Caki2 (cell line): ENCODE measurements around the gene H2BK1. TPM values are rescaled to one million over a fixed set of nuclear protein-coding genes. Genes with fewer than 3 reads are reported as not detected.

Experiments used
- DNase-seq: peaks from one replicate; pipeline ENCODE4 v3.0.0-alpha.2; 2015; ENCODE audit warnings: low read depth
- in situ Hi-C: cut with HindIII; loops from 2 replicates; pipeline ENCODE4 v1.10.0; 2016; ENCODE audit warnings: low sequenced_read_pairs, low pct_unique_long_range_greater_than_20kb, mixed read lengths
- total RNA-seq: library from RNA; depleted of rRNA; stranded (reverse); fragments of >200 nt; shearing (Covaris generic); gene quantifications from 2 replicates; pipeline ENCODE4 v1.2.3, GENCODE V29; 2014; ENCODE audit warnings: low replicate concordance

H2BK1 gene
- total RNA-seq, 1 experiment from 2014 or later, result not detected

- no peak for DNase-seq
- in situ Hi-C loops, result no loop called here
Measured at GRCh38 chr7:151237244-151238189, 27.2 kb upstream of the H2BK1 start.

DNA sequence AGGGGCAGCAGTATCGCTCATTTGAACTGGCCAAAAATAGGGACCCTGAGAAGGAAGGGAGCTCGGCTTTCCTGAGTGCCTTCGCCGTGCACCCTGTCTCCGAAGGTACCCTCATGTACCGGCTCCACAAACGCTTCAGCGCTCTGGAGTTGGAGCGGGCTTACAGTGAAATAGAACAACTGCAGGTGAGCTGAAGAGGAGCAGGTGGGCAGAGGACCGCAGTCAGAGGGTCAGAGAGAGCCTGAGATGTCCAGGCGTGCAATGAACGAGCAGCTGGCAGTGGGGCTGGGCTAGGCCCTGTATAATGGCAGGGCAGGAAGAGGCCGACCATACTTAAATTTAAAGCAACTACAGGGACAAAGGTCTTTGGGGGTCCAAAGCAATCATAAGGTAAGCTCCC lies 26.1 kb upstream of the H2BK1 start:
- in situ Hi-C loops, result no loop called here
- no peak for DNase-seq

GRCh38 chr7:151235091-151235787 lies 25.0 kb upstream of the H2BK1 start:
- DNase-seq, result no peak
- in situ Hi-C loops, result no loop called here

DNA sequence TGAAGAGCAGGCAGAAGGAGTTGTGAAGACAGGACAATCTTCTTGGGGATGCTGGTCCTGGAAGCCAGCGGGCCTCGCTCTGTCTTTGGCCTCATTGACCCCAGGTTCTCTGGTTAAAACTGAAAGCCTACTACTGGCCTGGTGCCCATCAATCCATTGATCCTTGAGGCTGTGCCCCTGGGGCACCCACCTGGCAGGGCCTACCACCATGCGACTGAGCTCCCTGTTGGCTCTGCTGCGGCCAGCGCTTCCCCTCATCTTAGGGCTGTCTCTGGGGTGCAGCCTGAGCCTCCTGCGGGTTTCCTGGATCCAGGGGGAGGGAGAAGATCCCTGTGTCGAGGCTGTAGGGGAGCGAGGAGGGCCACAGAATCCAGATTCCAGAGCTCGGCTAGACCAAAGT lies 23.5 kb upstream of the H2BK1 start:
- in situ Hi-C loops, result no loop called here

DNA sequence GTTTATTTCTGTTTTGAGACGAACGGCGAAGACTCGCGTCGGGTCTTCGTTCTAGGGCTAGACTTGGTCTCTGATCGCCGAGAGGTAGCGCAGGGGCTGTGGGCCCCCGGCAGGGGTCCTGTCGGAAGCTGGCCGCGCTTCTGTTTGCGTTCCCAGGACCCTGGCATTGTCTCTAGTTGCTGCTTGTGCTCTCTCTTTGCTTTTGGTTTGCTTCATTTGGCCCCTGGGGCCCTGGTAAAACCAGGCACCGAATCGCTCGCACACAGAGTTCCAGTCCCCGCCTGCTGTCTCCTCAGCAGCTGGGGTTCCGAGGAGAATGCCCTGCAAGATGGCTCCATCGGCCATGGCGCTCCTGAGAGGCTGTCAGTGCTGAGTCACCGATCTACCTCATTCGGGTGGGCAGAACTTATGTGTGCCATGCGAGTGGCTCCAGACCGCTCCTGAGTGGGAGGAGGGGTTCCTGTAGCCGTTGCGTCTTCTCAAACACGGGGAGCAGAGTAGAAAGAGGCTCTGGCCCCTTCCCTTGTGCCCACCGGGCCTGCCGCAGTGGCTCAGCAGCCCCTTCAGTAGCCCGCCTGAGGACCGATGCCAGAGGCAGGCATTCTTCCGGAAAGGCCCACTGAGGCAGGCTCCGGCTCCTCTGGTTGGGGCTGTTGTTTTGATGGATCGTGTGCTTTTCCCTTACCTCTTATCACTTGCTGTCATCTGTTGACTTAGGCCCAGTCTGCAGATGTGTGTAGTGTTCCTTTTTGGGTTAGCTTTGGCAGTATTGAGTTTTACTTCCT lies 22.8 kb upstream of the H2BK1 start:
- DNase-seq, result peak; percentile 69
- in situ Hi-C loops, result no loop called here

More for the DNA sequence above, 23.5 kb upstream of the H2BK1 start:
- no peak for DNase-seq

DNA sequence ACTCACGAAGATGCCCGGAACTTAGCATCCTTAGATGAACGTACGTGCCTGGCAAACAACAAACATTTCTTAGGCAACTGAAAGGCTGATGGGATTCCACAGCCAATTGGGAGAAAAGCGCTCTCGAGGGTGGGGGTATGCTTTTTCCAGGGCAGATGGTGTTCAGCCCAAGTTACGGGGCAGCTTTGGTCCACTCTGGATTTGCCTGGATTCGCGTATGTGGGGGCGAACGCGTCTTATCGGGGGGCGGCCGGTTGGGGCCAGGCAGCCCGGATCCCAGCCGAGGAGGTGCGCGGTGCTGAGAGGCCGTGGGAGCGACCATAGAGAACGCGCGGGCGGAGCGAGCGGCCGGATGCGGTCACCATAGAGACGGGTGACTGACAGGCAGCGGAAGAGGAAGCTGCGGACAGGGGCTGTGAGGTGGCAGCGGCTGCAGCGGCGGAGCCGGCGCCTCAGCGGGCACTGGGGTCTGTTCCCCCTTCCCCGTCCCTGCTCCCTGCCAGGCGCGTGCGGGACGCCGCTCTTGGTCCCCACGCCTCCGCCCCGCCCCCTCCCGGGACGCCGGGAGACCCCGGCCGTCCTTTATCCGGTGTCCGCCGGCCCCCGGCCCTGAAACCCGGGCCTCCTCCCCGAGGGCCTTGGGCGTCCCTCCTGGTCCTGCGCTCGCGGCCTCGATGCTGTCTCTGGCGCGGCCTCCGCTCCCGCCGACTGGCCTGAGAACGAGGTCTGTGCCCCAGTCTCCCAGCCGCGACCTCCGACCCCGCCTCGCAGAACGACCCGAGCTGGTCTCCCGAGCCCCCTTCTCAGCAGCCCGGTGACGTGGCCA lies 22.0 kb upstream of the H2BK1 start, which contains the start of gene CHPF2:
CHPF2 (plus strand) TSS at position 393 of the 826 bp plus-strand sequence. CDS start 1,529 bp downstream, outside the sequence.
- DNase-seq, result peak; percentile 69
- in situ Hi-C loops, result no loop called here

DNA sequence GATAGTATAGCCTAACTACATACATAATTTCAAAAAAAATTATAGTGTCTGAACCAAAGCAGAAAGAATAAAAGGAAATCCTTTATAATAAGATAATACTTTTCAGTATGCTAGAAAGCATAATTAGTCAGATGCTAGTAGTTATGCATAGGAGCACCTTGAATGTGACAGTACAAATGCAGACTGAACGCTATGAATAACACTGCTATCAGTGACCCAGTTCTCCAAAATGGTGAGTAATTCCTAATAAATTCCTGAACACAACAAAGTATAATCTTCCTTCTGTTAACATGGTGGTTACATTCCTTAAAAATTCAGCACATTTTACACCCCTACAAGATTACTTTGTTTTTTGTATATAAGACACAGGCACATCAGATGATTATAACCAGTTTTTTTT lies 20.8 kb upstream of the H2BK1 start:
- DNase-seq, result no peak
- in situ Hi-C loops, result no loop called here

GRCh38 chr7:151229249-151229648 lies 19.0 kb upstream of the H2BK1 start:
- in situ Hi-C loops, result no loop called here
- no peak for DNase-seq

- DNase-seq, result no peak
- in situ Hi-C loops, result no loop called here
Measured at GRCh38 chr7:151228024-151228866, 18.0 kb upstream of the H2BK1 start.

DNA sequence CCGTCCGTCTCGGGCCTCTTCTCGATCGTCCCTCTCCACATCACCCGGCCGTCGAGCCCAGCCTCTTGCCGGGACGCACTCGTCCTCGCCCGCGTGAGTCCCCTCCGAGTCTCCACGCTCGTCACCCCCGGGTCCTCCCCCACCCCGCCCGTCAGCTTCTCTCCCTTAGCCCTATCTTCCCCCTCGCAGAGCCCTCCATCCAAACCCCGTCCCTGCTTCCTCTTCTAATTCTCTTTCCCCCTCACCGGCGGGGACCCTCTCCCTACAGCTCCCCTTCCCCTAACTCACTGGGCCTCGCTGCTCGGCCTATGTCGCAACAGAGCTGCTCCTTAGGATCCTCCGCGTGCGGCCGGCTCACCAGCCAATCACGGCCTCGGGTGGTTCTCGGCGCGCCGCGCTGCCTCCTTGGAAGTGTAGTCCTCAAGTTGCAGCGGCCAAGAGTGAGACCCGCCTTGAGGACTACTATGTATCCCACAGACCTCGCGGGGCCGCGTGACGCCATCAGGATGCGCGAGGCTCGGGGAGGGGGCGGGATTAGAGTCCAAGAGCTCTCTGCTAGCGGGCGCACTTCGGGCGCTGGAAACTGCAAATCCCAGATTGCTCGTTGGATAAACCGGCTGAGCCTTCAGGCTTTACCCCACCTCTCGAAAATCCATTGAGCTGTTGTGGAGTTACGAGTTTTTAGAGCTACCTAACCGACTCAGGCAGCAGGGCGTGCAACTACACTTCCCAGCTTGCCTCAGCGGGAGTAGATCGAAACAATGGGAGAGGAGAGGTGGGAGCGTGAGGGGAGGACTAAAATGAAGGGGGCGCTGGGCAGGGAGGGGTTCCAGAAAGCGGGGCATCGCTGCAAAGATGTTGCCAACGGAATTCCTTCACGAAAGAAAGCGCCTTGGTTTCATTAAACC lies 16.8 kb upstream of the H2BK1 start, which contains the start of gene ABCF2:
ABCF2 (minus strand) TSS at position 331 of the 908 bp plus-strand sequence. CDS start 747 bp downstream, outside the sequence.
- peak; percentile 97 for DNase-seq
- in situ Hi-C loops, result no loop called here

GRCh38 chr7:151226560-151226874 lies 16.2 kb upstream of the H2BK1 start:
- in situ Hi-C loops, result no loop called here
- no peak for DNase-seq

GRCh38 chr7:151225948-151226510 lies 15.7 kb upstream of the H2BK1 start:
- in situ Hi-C loops, result no loop called here
- DNase-seq, result no peak

- in situ Hi-C loops, result no loop called here
- DNase-seq, result no peak
Measured at GRCh38 chr7:151223728-151224127, 13.4 kb upstream of the H2BK1 start.

- no peak for DNase-seq
- in situ Hi-C loops, result no loop called here
Measured at GRCh38 chr7:151218170-151218569, 7.9 kb upstream of the H2BK1 start.

DNA sequence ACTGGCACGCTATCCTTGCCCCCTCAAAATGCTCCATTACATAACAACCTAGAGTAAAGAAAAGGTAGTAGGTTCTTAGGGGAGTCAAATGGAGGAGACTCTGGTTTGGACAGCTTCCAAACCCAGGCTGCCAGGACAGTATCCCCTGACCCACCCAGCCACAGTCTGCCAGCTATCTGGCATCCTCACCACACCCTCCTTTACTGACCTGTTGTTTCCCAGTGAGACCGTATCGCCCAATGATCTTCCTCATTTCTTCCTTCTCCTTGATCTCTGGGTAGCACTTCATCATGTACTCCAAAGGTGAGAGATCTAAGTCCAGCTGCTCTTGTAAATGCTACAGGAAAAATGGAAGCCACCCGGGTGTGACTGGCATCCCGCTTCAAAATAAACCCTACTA lies 5.1 kb upstream of the H2BK1 start:
- DNase-seq, result no peak
- in situ Hi-C loops, result no loop called here

- DNase-seq, result no peak
- in situ Hi-C loops, result no loop called here
Measured at GRCh38 chr7:151213826-151214225, 3.5 kb upstream of the H2BK1 start.
